D721Med (cell line): Measurements from ENCODE around the gene ZNF140.

Source experiments
- DNase-seq: peaks from one replicate; pipeline ENCODE4 v3.0.0; 2011; ENCODE audit warnings: low spot score; ENCODE audit not compliant: insufficient read length
- FAIRE-seq: peaks from 2 replicates; lab custom pipeline; 2011; peaks lifted over from hg19 to GRCh38; lab: Jason Lieb, UNC
- TF ChIP-seq, protein P1 (sequence below): IDR thresholded peaks from 2 replicates; pipeline ENCODE4 v1.5.1; 2012; ENCODE audit warnings: mild to moderate bottlenecking, control low read depth; ENCODE audit not compliant: insufficient read depth; ENCODE audit errors: missing control alignments

Gene ZNF140

DNA sequence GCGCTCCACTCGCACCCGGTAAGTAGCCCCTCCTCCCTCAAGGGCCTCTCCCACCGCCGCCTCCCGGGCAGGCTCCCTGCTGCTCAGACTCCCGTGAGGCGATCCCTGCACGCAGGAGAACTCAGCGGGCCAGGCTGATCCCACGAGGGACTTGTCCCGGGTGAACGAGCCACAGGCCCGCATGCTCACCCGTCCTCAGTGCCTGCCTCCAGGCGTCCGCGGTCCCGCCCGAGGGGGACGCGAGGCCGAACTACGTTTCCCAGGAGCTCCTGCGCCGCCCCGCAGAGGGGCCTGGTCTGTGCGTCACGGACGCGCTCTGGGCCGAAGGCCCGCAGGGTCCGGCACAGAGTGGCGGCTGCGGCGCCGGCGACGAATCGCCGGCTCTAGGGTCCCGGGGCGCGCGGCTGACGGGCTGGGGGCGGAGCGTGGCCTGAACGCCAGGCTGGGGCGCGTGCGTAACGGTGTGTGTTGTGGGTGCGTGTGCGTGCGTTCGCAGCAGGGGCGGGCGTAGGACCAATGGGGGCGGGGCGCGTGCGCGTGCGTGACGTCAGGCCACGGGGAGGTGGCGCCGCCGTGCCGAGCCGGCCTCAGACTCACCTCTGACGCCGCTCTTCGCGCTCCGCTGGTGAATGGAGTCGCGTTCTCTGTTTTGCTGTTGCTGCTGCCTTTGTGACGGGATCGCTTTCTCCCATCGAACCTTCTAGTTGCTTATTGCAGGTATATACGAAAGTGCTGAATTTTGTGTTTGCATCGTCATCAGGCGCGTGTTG is 49.5 kb downstream of the ZNF140 start, which contains the start of the genes ZNF10 and ZNF891:
Gene ZNF10 (plus strand): TSS at position 590 of the 770 bp plus-strand sequence. CDS start 13,866 bp downstream, outside the sequence.
Gene ZNF891 (minus strand): TSS at position 237 of the 770 bp plus-strand sequence. CDS start 8,356 bp downstream, outside the sequence.
- DNase-seq (peak; percentile 14), FAIRE-seq (no peak)

DNA sequence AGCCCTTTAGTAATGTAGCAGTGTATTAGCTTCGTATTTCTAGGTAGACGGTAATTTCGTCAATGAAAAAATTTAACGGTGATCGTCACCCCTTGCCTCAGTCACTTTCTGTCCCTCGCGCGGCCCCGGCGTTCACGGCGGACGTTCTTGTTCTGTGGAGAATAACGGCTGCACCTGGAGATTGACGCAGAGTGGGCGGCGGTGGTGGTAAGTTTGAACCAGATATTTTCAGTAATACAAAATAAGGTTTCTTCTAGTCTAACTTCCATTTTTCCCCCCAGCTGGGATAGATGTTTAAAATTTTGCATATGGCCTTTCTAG is 50.0 kb downstream of the ZNF140 start:
- no peak for FAIRE-seq
- DNase-seq = no peak
- TF ChIP-seq, protein P1, sequence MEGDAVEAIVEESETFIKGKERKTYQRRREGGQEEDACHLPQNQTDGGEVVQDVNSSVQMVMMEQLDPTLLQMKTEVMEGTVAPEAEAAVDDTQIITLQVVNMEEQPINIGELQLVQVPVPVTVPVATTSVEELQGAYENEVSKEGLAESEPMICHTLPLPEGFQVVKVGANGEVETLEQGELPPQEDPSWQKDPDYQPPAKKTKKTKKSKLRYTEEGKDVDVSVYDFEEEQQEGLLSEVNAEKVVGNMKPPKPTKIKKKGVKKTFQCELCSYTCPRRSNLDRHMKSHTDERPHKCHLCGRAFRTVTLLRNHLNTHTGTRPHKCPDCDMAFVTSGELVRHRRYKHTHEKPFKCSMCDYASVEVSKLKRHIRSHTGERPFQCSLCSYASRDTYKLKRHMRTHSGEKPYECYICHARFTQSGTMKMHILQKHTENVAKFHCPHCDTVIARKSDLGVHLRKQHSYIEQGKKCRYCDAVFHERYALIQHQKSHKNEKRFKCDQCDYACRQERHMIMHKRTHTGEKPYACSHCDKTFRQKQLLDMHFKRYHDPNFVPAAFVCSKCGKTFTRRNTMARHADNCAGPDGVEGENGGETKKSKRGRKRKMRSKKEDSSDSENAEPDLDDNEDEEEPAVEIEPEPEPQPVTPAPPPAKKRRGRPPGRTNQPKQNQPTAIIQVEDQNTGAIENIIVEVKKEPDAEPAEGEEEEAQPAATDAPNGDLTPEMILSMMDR = no peak

More for the DNA sequence above, 49.5 kb downstream of the ZNF140 start, which contains the start of the genes ZNF10 and ZNF891:
- TF ChIP-seq, protein P1 = no peak

DNA sequence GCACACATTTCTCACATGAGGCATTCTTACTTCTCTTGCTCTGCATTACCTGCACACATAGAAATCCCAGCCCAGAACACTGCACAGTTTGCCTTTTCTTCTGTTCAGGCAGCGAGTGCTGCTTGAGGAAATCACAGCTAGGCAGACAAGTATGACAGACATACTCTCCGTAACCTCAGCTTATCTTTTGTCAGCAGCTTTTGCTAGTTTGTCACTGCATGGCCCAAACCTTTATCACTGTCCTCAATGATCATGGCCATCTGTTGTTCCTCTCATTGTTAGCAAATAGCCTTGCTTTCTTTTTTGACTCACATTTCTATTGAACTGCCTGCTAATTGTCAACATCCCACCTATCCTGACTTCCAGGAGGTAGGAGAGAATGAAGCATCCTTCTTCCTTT is 55.0 kb downstream of the ZNF140 start:
- no peak for DNase-seq
- no peak for FAIRE-seq
- TF ChIP-seq, protein P1 = no peak

DNA sequence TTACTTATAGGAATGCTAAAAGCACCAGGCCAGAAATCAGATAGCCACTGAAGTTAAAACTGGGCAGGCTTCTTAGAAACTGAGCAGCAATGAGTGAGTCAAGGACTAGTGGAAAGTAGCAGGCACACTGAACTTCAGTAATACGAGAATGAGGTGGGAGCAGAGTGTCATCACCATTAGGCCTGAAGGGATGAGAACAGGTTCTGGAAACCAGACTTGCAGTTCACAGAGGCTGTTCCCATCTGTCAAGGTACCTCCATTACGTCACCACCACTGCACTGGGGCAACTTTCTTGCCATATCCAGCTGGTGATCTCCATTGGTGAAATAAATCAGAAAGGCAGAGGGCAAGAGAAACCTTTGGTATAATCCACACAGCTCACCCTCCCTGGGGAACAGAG is 65.3 kb downstream of the ZNF140 start:
- no peak for DNase-seq
- no peak for FAIRE-seq
- TF ChIP-seq, protein P1 = no peak

DNA sequence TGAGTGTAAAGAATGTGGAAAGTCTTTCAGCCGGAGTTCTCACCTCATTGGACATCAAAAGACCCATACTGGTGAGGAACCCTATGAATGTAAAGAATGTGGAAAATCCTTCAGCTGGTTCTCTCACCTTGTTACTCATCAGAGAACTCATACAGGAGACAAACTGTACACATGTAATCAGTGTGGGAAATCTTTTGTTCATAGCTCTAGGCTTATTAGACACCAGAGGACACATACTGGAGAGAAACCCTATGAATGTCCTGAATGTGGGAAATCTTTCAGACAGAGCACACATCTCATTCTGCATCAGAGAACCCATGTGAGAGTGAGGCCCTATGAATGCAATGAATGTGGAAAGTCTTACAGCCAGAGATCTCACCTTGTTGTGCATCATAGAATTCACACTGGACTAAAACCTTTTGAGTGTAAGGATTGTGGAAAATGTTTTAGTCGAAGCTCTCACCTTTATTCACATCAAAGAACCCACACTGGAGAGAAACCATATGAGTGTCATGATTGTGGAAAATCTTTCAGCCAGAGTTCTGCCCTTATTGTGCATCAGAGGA is 75.5 kb downstream of the ZNF140 start:
- DNase-seq (no peak), FAIRE-seq (no peak)
- TF ChIP-seq, protein P1 = no peak
